MM.1S (cell line): ENCODE data around the gene BLOC1S4.
"Not testable (repeated sequence)": the region's sequence is repeated elsewhere in the genome, so short reads cannot be mapped to it uniquely, and the experiment has no call there.

ENCODE experiments used
- DNase-seq: peaks from one replicate; pipeline ENCODE4 v3.0.0-alpha.2; 2015
- H2AFZ ChIP-seq: fragments of 300-600 bp; sonication (generic); 2 replicates; pipeline ENCODE4 v1.6.0; 2016; ENCODE audit warnings: antibody characterized with exemption, low read length
- H3F3A ChIP-seq: fragments of 300-600 bp; sonication (generic); 2 replicates; pipeline ENCODE4 v1.6.1; 2016; ENCODE audit warnings: mild to moderate bottlenecking, antibody characterized with exemption, low read length, moderate library complexity, mixed read lengths; ENCODE audit not compliant: insufficient read depth
- H3K27ac ChIP-seq: fragments of 300-600 bp; sonication (generic); 2 replicates; pipeline ENCODE4 v1.5.1; 2016; ENCODE audit warnings: mild to moderate bottlenecking, low read length
- H3K27me3 ChIP-seq: fragments of 300-600 bp; sonication (generic); replicated peaks from 2 replicates; pipeline ENCODE4 v1.6.0; 2016; ENCODE audit warnings: low read length; ENCODE audit not compliant: insufficient read depth
- H3K36me3 ChIP-seq: fragments of 300-600 bp; sonication (generic); replicated peaks from 2 replicates; pipeline ENCODE4 v1.6.1; 2016; ENCODE audit warnings: mild to moderate bottlenecking, low read length, mixed read lengths; ENCODE audit not compliant: insufficient read depth
- H3K4me1 ChIP-seq: fragments of 300-600 bp; sonication (generic); 2 replicates; pipeline ENCODE4 v1.6.1; 2016; ENCODE audit warnings: low read length, mixed read lengths
- H3K4me2 ChIP-seq: fragments of 300-600 bp; sonication (generic); 2 replicates; pipeline ENCODE4 v1.6.0; 2016; ENCODE audit warnings: low read depth, low read length
- H3K4me3 ChIP-seq: fragments of 300-600 bp; sonication (generic); 2 replicates; pipeline ENCODE4 v1.5.1; 2016; ENCODE audit warnings: low read length, mixed read lengths
- H3K79me2 ChIP-seq: fragments of 300-600 bp; sonication (generic); 2 replicates; pipeline ENCODE4 v1.6.1; 2016; ENCODE audit warnings: mixed run types, low read length, mixed read lengths
- H3K9ac ChIP-seq: fragments of 300-600 bp; sonication (generic); 2 replicates; pipeline ENCODE4 v1.6.1; 2016; ENCODE audit warnings: low read length, mixed read lengths
- H3K9me2 ChIP-seq: fragments of 300-600 bp; sonication (generic); replicated peaks from 2 replicates; pipeline ENCODE4 v1.6.1; 2016; ENCODE audit warnings: mild to moderate bottlenecking, low read length, mixed read lengths; ENCODE audit not compliant: insufficient read depth
- H3K9me3 ChIP-seq: fragments of 300-600 bp; sonication (generic); replicated peaks from 2 replicates; pipeline ENCODE4 v1.6.1; 2016; ENCODE audit warnings: mild to moderate bottlenecking, low read length, mixed read lengths; ENCODE audit not compliant: insufficient read depth
- H4K20me1 ChIP-seq: fragments of 300-600 bp; sonication (generic); 2 replicates; pipeline ENCODE4 v1.6.1; 2016; ENCODE audit warnings: mild to moderate bottlenecking, low read length, moderate library complexity, mixed read lengths; ENCODE audit not compliant: insufficient read depth
- CTCF ChIP-seq: fragments of 300-600 bp; sonication (generic); IDR thresholded peaks from 2 replicates; pipeline ENCODE4 v1.5.1; 2016; ENCODE audit warnings: antibody characterized with exemption, low read length, mixed read lengths
- EZH2 ChIP-seq: fragments of 300-600 bp; sonication (generic); optimal IDR thresholded peaks from 2 replicates; pipeline ENCODE3; 2017; ENCODE audit warnings: low read depth, mild to moderate bottlenecking, antibody characterized with exemption, low read length, mixed read lengths
- EZH2phosphoT487 ChIP-seq: fragments of 300-600 bp; sonication (generic); IDR thresholded peaks from 2 replicates; pipeline ENCODE4 v1.6.1; 2018; ENCODE audit warnings: antibody characterized with exemption, low read length

The BLOC1S4 gene

GRCh38 chr4:6724421-6725111 is 8.6 kb downstream of the BLOC1S4 start:
- no peaks in the 10 kb centered on the region for H3K9me2 ChIP-seq
- no peaks in the 10 kb centered on the region for H3K79me2 ChIP-seq

GRCh38 chr4:6725427-6725961 is 9.5 kb downstream of the BLOC1S4 start:
- H3K36me3 ChIP-seq, H4K20me1 ChIP-seq, H3K27ac ChIP-seq, H3K4me2 ChIP-seq, DNase-seq, H3K4me3 ChIP-seq, H3F3A ChIP-seq, H3K9me2 ChIP-seq, H3K4me1 ChIP-seq, H3K9ac ChIP-seq, H2AFZ ChIP-seq, H3K9me3 ChIP-seq, H3K79me2 ChIP-seq: not testable (repeated sequence)
- peaks cover 12% of the 10 kb centered on the region; the same call in 1 of the 2 replicates for H3K27me3 ChIP-seq

More at GRCh38 chr4:6724421-6725111, 8.6 kb downstream of the BLOC1S4 start:
- Histone ChIP-seq H3K36me3 (no peaks in the 10 kb centered on the region), H4K20me1 (no peaks in the 10 kb centered on the region; the same call in 1 of the 2 replicates), H3K27ac (no peak overlapping the region), H3K9me3 (no peaks in the 10 kb centered on the region), H3K4me3 (no peak overlapping the region), H3K9ac (no peak overlapping the region), H3K27me3 (peaks cover 8% of the 10 kb centered on the region; the same call in 1 of the 2 replicates), H3F3A (no peaks in the 10 kb centered on the region), H2AFZ (no peak overlapping the region), H3K4me1 (0 out of 2 replicates have a peak, but pooled peaks cover 6% of the 10 kb centered on the region), H3K4me2 (no peak overlapping the region)
- TF ChIP-seq CTCF (no peak), EZH2 (no peak), EZH2phosphoT487 (no peak)
- DNase-seq: no peak

- Histone ChIP-seq H3K27me3 (peaks cover 17% of the 10 kb centered on the region), H3F3A (no peaks in the 10 kb centered on the region), H3K36me3 (no peaks in the 10 kb centered on the region), H3K4me1 (no peaks in the 10 kb centered on the region), H4K20me1 (no peaks in the 10 kb centered on the region; the same call in 1 of the 2 replicates), H3K9me3 (no peaks in the 10 kb centered on the region), H2AFZ (no peak overlapping the region), H3K79me2 (no peaks in the 10 kb centered on the region), H3K9me2 (no peaks in the 10 kb centered on the region), H3K4me3 (no peak overlapping the region), H3K27ac (no peak overlapping the region), H3K9ac (no peak overlapping the region), H3K4me2 (no peak overlapping the region)
- DNase-seq: no peak
- no peak for TF ChIP-seq EZH2phosphoT487
- no peak for TF ChIP-seq EZH2
- TF ChIP-seq CTCF: no peak
Measured at GRCh38 chr4:6727081-6727942, 11.3 kb downstream of the BLOC1S4 start.
